ENCODE measurements around the gene TM9SF2. TPM values are rescaled to one million over a fixed set of nuclear protein-coding genes. Genes with fewer than 3 reads are reported as not detected.

TM9SF2 gene
- total and polyA plus RNA-seq, 9 of the 15 experiments (the other 6 are each of a cell fraction or from before 2014, with no cell fraction given) = 23.3 to 83.2 (median 55.1) TPM

DNA sequence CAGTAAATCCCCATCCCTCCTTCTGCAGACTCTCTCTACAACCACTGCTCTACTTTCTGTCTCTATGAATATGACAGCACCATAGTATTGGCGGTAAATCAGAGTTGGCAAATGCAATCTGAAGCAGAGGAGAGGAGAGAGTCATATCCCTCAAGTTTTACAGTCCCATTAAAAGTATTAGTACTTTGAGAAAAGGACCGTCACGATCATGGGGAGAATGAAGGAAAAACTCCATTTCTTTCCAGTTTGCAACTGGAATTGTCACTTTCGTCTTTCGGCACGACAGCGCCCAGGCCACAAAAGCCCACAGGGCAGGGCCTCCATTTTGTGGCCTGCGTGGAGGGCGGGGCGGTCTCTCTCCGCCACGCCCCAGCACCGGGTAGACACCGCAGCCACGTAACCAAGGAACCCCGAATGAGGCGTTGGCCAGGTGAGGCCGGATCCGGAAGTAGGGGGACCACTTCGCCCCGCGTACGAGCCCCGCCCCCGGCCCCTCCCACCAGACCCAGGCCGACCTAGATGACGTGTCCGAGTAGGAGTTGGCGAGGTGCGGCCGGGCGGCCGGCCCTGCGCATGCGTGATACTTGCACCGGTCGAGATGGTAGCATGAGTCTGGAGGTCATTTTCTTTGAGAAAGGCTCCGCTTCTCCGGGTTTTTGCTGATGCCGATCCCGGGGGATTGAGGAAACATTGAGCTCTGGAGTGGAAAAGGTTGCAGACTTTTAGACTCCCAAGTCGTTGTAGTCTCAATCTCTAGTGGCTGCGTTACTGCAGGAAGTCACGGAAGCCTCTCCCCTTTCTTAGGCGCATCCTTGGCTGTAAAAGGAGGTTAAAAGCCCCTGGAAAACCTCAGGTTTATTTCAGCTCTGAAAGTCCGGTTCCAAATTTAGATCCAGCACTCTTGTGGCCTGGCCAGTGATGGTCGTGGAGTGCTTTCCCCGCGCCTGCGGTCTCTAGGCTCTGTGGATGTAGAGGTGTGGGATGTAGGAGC is 2.8 kb upstream of the TM9SF2 start (continued):
- TF ChIP-seq, protein P1, sequence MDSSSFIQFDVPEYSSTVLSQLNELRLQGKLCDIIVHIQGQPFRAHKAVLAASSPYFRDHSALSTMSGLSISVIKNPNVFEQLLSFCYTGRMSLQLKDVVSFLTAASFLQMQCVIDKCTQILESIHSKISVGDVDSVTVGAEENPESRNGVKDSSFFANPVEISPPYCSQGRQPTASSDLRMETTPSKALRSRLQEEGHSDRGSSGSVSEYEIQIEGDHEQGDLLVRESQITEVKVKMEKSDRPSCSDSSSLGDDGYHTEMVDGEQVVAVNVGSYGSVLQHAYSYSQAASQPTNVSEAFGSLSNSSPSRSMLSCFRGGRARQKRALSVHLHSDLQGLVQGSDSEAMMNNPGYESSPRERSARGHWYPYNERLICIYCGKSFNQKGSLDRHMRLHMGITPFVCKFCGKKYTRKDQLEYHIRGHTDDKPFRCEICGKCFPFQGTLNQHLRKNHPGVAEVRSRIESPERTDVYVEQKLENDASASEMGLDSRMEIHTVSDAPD (CRISPR knock-in tag; IDR thresholded peaks at IDR 0.05) = no peak
- no peak for TF ChIP-seq CC2D1A (IDR thresholded peaks at IDR 0.05)
- TF ChIP-seq KLF13 (tag; IDR thresholded peaks at IDR 0.05; ENCODE audit: borderline replicate concordance, low read depth) = 0 out of 2 replicates have a peak, but pooled peaks have one; percentile 30

DNA sequence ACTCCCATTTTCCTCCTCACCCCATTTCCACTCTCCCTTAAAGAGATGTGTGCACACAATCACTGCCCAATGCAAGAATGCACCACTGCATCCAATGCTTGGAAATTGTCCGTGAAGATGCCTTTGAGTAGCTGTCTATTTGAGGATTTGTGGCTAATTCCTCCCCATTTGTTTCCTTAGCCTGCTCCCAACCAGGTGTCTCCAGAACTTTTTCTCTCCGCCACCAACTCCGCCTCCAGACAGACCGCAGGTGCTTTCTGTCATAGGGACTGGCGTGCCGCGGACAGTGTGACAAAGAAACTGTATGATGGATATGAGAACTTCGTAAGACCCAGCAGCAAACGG is 461 bp upstream of the TM9SF2 start:
- TF ChIP-seq HCFC1 (IDR thresholded peaks at IDR 0.05; ENCODE audit: low read depth, low read length) (no peak), ILF3 (IDR thresholded peaks at IDR 0.05; ENCODE audit: borderline replicate concordance) (no peak), XRCC5 (IDR thresholded peaks at IDR 0.05; ENCODE audit: low read depth, low read length) (0 out of 2 replicates have a peak, but pooled peaks have one; percentile 14)
- H3K79me2 ChIP-seq (ENCODE audit: control insufficient read depth, insufficient read depth, low read length) = peaks cover 47% of the 10 kb centered on the region
- H3K27me3 ChIP-seq (ENCODE audit: control insufficient read depth in 2 of 2, insufficient read depth in 2 of 2, low read length in 2 of 2) = no peaks in the 10 kb centered on the region
- POLR2A ChIA-PET = interaction anchor here (0.7 to 1.4 kb wide), 4 partner anchors 48 to 556 kb away, joined by 3 to 4 read pairs (median 3); no protein-coding TSS in a partner anchor
- DNase-seq (ENCODE audit: extremely low read depth in 1 of 4, low spot score in 3 of 4) = no peak
- H3K27ac ChIP-seq (ENCODE audit: extremely low read depth, low read depth, low read length) = peak overlapping the region; percentile 93
- intact Hi-C loops (cut with micrococcal nuclease) = loop anchor here (1.0 kb wide), 1 partner anchor 49 kb away; no protein-coding TSS in a partner anchor
- H3K4me2 ChIP-seq (ENCODE audit: insufficient read depth, low read length) = peak overlapping the region; percentile 86
- WGBS (ENCODE audit: insufficient coverage, low coverage, missing lambda C conversion rate) = 0% methylated on average over 8 of the region's 9 CpGs
- H3K4me1 ChIP-seq (replicated peaks in 1 of 2; ENCODE audit: control insufficient read depth in 2 of 2, insufficient read depth in 2 of 2, low read length in 2 of 2) = peaks cover 13 to 15% of the 10 kb centered on the region in 2 experiments; a peak in 4 of 5 replicates
- no peaks in the 10 kb centered on the region for H3K9me1 ChIP-seq (ENCODE audit: control insufficient read depth, insufficient read depth, low read length)
- H2AFZ ChIP-seq (ENCODE audit: low read depth, low read length) = peak overlapping the region; percentile 81
- peak overlapping the region; percentile 88 to 95 for H3K9ac ChIP-seq (ENCODE audit: insufficient read depth in 1 of 2, low read depth in 2 of 2, low read length in 2 of 2)
- CTCF ChIA-PET (ENCODE audit: low intra/inter-chr PET ratio) = no interaction called here
- peak overlapping the region; percentile 83 for H3K4me3 ChIP-seq
- H4K20me1 ChIP-seq (replicated peaks; ENCODE audit: control insufficient read depth, insufficient read depth, low read length) = no peaks in the 10 kb centered on the region
- in situ Hi-C loops (cut with MboI) = no loop called here
- BruUV-seq (replicated peaks) = TSS peak; percentile 76
- FAIRE-seq = no peak
- peaks cover 3% of the 10 kb centered on the region; the same call in 1 of the 3 replicates for H3K36me3 ChIP-seq (ENCODE audit: control insufficient read depth, insufficient read depth, low read length)
- ATAC-seq = peak; percentile 3
- H3K9me3 ChIP-seq (replicated peaks; ENCODE audit: control insufficient read depth, insufficient read depth, low read depth, low read length) = no peaks in the 10 kb centered on the region
